ENCODE data around the gene FOXP4.

DNA sequence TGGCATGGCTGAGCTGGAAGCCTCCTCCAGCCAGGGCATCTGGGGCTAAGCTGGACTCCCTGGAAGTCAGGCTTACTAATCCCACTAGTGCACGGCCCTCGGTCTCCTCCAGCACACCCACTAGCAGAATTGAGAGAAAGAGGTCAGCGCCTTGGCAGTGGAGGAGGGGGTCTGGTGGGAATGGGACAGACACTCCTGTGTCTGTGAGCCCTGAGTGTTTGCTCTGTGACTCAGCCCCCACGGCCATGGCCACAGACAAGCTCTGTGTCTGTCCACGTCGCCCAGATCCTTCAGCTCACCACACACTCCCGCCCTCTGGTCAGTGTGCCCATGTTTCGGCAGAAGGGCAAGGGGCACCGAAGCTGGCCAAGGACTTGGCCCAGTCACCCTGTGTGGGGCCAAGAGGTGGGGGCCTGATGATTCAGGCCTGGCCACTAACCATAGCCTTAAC, 100.9 kb downstream of the FOXP4 start:
- no peak for TF ChIP-seq EP300 (IDR thresholded peaks at IDR 0.05)
- TF ChIP-seq, protein P1, sequence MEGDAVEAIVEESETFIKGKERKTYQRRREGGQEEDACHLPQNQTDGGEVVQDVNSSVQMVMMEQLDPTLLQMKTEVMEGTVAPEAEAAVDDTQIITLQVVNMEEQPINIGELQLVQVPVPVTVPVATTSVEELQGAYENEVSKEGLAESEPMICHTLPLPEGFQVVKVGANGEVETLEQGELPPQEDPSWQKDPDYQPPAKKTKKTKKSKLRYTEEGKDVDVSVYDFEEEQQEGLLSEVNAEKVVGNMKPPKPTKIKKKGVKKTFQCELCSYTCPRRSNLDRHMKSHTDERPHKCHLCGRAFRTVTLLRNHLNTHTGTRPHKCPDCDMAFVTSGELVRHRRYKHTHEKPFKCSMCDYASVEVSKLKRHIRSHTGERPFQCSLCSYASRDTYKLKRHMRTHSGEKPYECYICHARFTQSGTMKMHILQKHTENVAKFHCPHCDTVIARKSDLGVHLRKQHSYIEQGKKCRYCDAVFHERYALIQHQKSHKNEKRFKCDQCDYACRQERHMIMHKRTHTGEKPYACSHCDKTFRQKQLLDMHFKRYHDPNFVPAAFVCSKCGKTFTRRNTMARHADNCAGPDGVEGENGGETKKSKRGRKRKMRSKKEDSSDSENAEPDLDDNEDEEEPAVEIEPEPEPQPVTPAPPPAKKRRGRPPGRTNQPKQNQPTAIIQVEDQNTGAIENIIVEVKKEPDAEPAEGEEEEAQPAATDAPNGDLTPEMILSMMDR (IDR thresholded peaks at IDR 0.05): no peak
- TF ChIP-seq POLR2AphosphoS5 (IDR thresholded peaks at IDR 0.05): no peak
